Measurements from ENCODE around the gene KCNG2. TPM values are rescaled to one million over a fixed set of nuclear protein-coding genes. Genes with fewer than 3 reads are reported as not detected.

The KCNG2 gene
- total and polyA plus RNA-seq, 10 of the 15 experiments (the other 5 are each of a cell fraction or from before 2014, with no cell fraction given): 0.20 to 0.23 TPM; not detected in 8

- TF ChIP-seq REST (IDR thresholded peaks at IDR 0.05; ENCODE audit: low read depth, low read length): no peak
- TF ChIP-seq EGR1 (IDR thresholded peaks at IDR 0.05; ENCODE audit: borderline replicate concordance in 1 of 2, low read depth in 2 of 2, low read length in 2 of 2): no peak
- TF ChIP-seq POLR2AphosphoS5 (IDR thresholded peaks at IDR 0.05; ENCODE audit: low read length): no peak
- no peak for TF ChIP-seq BHLHE40 (IDR thresholded peaks at IDR 0.05; ENCODE audit: borderline replicate concordance in 1 of 2, low read depth in 2 of 2, low read length in 1 of 2)
- no peak for TF ChIP-seq ZZZ3 (IDR thresholded peaks at IDR 0.05; ENCODE audit: control insufficient read depth, insufficient read length, low read depth)
- TF ChIP-seq HDGF (IDR thresholded peaks at IDR 0.05): no peak
- TF ChIP-seq MYB (IDR thresholded peaks at IDR 0.05; ENCODE audit: borderline replicate concordance, low read depth, low read length): no peak
These were observed 34.3 kb upstream of the KCNG2 start (continued) for GRCh38 chr18:79763407-79763806.

- Histone ChIP-seq H3K27ac (ENCODE audit: control insufficient read depth, insufficient read depth) (no peak overlapping the region), H3K36me3 (ENCODE audit: control insufficient read depth in 2 of 2, insufficient read depth in 2 of 2, low read length in 1 of 2) (no peaks in the 10 kb centered on the region), H4K20me1 (ENCODE audit: control insufficient read depth, insufficient read depth) (no peaks in the 10 kb centered on the region), H3K27me3 (replicated peaks in 1 of 2; ENCODE audit: control insufficient read depth in 2 of 2, insufficient read depth in 2 of 2, low read length in 1 of 2) (no peaks in the 10 kb centered on the region), H3K4me3 (no peak overlapping the region), H3K9me3 (replicated peaks; ENCODE audit: control insufficient read depth, insufficient read depth, low read length) (no peaks in the 10 kb centered on the region; the same call in 2 of the 3 replicates), H2AFZ (ENCODE audit: control insufficient read depth, low read depth, low read length) (no peak overlapping the region), H3K4me1 (ENCODE audit: control insufficient read depth, insufficient read depth, low read length) (no peaks in the 10 kb centered on the region), H3K9ac (ENCODE audit: control insufficient read depth, insufficient read depth, low read length) (no peak overlapping the region), H3K79me2 (ENCODE audit: control insufficient read depth, insufficient read depth, low read length) (no peaks in the 10 kb centered on the region), H3K4me2 (ENCODE audit: control insufficient read depth, insufficient read depth) (no peak overlapping the region)
- SMC1A ChIA-PET (ENCODE audit: uncharacterized antibody, unreplicated experiment): no interaction called here
- CTCF ChIA-PET: no interaction called here
- RAD21 ChIA-PET (ENCODE audit: unreplicated experiment): no interaction called here
- DNase-seq (ENCODE audit: low read depth, low spot score): no peak
- no peak for TF ChIP-seq SMAD1 (IDR thresholded peaks at IDR 0.05; ENCODE audit: low read depth, partially characterized antibody)
- TF ChIP-seq NR2F1 (conservative IDR thresholded peaks at IDR 0.05): no peak
- TF ChIP-seq USF2 (IDR thresholded peaks at IDR 0.05; ENCODE audit: borderline replicate concordance, low read depth, low read length): no peak
- no peak for TF ChIP-seq SIX5 (IDR thresholded peaks at IDR 0.05; ENCODE audit: low read depth, low read length, severe bottlenecking)
- no peak for ATAC-seq
- in situ Hi-C loops (cut with MboI) (no loop called here), intact Hi-C loops (cut with micrococcal nuclease; ENCODE audit: unreplicated experiment) (no loop called here)
- no TSS peak for BruUV-seq (replicated peaks)
- POLR2A ChIA-PET: no interaction called here
- WGBS (ENCODE audit: insufficient coverage, insufficient replicate concordance, low lambda C conversion rate, missing lambda C conversion rate): 24% methylated on average over 6 of the region's 6 CpGs
- no peak for FAIRE-seq
These were observed 33.6 kb upstream of the KCNG2 start for GRCh38 chr18:79764131-79764530.

All from GM12878 (cell line).